ENCODE measurements around the gene ALK. TPM values are rescaled to one million over a fixed set of nuclear protein-coding genes. Genes with fewer than 3 reads are reported as not detected.
A peak's percentile ranks its signal among the peaks of the same experiment; 100 is the strongest.

Gene ALK
- total and polyA plus RNA-seq, 10 of the 15 experiments (the other 5 are each of a cell fraction or from before 2014, with no cell fraction given), result 0.11 TPM; not detected in 9

DNA sequence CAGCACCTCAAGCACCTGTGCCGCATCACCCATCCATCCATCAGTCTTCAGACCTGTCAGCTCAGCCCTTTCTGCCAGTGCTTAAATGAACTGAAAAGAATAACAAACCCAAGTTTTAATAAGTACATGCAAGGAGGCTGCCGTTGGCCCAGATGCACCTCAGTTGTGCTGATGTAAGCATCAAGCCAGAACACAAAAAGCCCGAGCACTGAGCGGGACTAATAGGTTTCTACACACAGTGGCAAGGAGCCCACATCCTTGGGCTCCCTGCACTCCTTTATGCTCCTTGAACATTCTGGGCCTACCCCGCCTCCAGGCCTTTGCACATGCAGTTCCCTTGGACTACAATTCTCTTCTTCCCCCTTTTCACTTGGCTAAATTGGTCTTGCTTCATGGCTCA, 165.6 kb downstream of the ALK start:
- no peak overlapping the region for H3K4me2 ChIP-seq (ENCODE audit: control insufficient read depth, insufficient read depth)
- no peaks in the 10 kb centered on the region for H3K9me3 ChIP-seq (replicated peaks; ENCODE audit: control insufficient read depth, insufficient read depth, low read length)
- no TSS peak for BruUV-seq (replicated peaks)
- ATAC-seq (no peak), DNase-seq (ENCODE audit: low read depth, low spot score) (no peak), FAIRE-seq (no peak)
- no peak overlapping the region for H2AFZ ChIP-seq (ENCODE audit: control insufficient read depth, low read depth, low read length)
- H4K20me1 ChIP-seq (ENCODE audit: control insufficient read depth, insufficient read depth), result no peaks in the 10 kb centered on the region
- 27% methylated on average over 5 of the region's 5 CpGs for WGBS (ENCODE audit: insufficient coverage, insufficient replicate concordance, low lambda C conversion rate, missing lambda C conversion rate)
- 0 out of 4 replicates have a peak, but pooled peaks cover 0 to 2% of the 10 kb centered on the region in 2 experiments for H3K27me3 ChIP-seq (replicated peaks in 1 of 2; ENCODE audit: control insufficient read depth in 2 of 2, insufficient read depth in 2 of 2, low read length in 1 of 2)
- in situ Hi-C loops (cut with MboI) (no loop called here), intact Hi-C loops (cut with micrococcal nuclease; ENCODE audit: unreplicated experiment) (no loop called here)
- no peaks in the 10 kb centered on the region for H3K36me3 ChIP-seq (ENCODE audit: control insufficient read depth in 2 of 2, insufficient read depth in 2 of 2, low read length in 1 of 2)
- no peak overlapping the region for H3K9ac ChIP-seq (ENCODE audit: control insufficient read depth, insufficient read depth, low read length)
- SMC1A ChIA-PET (ENCODE audit: uncharacterized antibody, unreplicated experiment), result no interaction called here
- RAD21 ChIA-PET (ENCODE audit: unreplicated experiment), result no interaction called here
- H3K79me2 ChIP-seq (ENCODE audit: control insufficient read depth, insufficient read depth, low read length), result no peaks in the 10 kb centered on the region
- CTCF ChIA-PET, result no interaction called here
- POLR2A ChIA-PET, result no interaction called here
- TF ChIP-seq USF1 (IDR thresholded peaks at IDR 0.05; ENCODE audit: borderline replicate concordance, extremely low read length, insufficient read depth, low read depth, low read length), result no peak
- no peak for TF ChIP-seq ZBTB33 (IDR thresholded peaks at IDR 0.05)
- TF ChIP-seq NR2C2 (IDR thresholded peaks at IDR 0.05; ENCODE audit: borderline replicate concordance, control insufficient read depth, insufficient read length, low read depth), result no peak
- no peak overlapping the region for H3K4me3 ChIP-seq
- no peak overlapping the region for H3K27ac ChIP-seq (ENCODE audit: control insufficient read depth, insufficient read depth)
- H3K4me1 ChIP-seq (ENCODE audit: control insufficient read depth, insufficient read depth, low read length), result no peaks in the 10 kb centered on the region

DNA sequence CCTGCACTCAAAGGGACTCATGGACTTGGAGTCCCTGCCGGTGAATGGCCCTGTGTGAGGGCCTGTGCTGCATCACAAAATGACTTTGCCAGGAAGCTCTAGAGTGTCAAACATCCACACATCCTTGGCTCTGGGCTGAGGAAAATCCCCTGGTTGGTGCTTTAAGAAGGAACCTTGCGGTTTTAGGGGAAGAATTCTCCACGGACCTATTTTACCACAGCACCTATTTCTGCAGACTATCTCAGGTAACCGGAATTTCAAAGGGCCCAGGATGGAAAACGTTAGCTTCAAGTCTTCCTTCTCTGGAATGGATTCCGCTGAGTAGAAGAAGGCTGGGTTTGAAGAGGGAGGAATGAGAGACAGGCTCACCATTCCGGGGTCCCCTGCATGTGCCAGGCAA, 166.2 kb downstream of the ALK start:
- FAIRE-seq, result no peak
- no TSS peak for BruUV-seq (replicated peaks)
- H2AFZ ChIP-seq (ENCODE audit: control insufficient read depth, low read depth, low read length), result no peak overlapping the region
- ChIA-PET SMC1A (ENCODE audit: uncharacterized antibody, unreplicated experiment) (no interaction called here), POLR2A (no interaction called here), RAD21 (ENCODE audit: unreplicated experiment) (no interaction called here), CTCF (no interaction called here)
- intact Hi-C loops (cut with micrococcal nuclease; ENCODE audit: unreplicated experiment), result no loop called here
- H3K27ac ChIP-seq (ENCODE audit: control insufficient read depth, insufficient read depth), result no peak overlapping the region
- H3K27me3 ChIP-seq (replicated peaks in 1 of 2; ENCODE audit: control insufficient read depth in 2 of 2, insufficient read depth in 2 of 2, low read length in 1 of 2), result 0 out of 4 replicates have a peak, but pooled peaks cover 0 to 2% of the 10 kb centered on the region in 2 experiments
- 20% methylated on average over 7 of the region's 7 CpGs for WGBS (ENCODE audit: insufficient coverage, insufficient replicate concordance, low lambda C conversion rate, missing lambda C conversion rate)
- TF ChIP-seq, protein P1, sequence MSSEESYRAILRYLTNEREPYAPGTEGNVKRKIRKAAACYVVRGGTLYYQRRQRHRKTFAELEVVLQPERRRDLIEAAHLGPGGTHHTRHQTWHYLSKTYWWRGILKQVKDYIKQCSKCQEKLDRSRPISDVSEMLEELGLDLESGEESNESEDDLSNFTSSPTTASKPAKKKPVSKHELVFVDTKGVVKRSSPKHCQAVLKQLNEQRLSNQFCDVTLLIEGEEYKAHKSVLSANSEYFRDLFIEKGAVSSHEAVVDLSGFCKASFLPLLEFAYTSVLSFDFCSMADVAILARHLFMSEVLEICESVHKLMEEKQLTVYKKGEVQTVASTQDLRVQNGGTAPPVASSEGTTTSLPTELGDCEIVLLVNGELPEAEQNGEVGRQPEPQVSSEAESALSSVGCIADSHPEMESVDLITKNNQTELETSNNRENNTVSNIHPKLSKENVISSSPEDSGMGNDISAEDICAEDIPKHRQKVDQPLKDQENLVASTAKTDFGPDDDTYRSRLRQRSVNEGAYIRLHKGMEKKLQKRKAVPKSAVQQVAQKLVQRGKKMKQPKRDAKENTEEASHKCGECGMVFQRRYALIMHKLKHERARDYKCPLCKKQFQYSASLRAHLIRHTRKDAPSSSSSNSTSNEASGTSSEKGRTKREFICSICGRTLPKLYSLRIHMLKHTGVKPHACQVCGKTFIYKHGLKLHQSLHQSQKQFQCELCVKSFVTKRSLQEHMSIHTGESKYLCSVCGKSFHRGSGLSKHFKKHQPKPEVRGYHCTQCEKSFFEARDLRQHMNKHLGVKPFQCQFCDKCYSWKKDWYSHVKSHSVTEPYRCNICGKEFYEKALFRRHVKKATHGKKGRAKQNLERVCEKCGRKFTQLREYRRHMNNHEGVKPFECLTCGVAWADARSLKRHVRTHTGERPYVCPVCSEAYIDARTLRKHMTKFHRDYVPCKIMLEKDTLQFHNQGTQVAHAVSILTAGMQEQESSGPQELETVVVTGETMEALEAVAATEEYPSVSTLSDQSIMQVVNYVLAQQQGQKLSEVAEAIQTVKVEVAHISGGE (CRISPR knock-in tag; IDR thresholded peaks at IDR 0.05), result 0 out of 2 replicates have a peak, but pooled peaks have one; percentile 31
- no peak for TF ChIP-seq CREM (IDR thresholded peaks at IDR 0.05; ENCODE audit: low read depth)
- in situ Hi-C loops (cut with MboI), result no loop called here
- ATAC-seq, result no peak
- no peaks in the 10 kb centered on the region for H3K9me3 ChIP-seq (replicated peaks; ENCODE audit: control insufficient read depth, insufficient read depth, low read length)
- no peaks in the 10 kb centered on the region for H4K20me1 ChIP-seq (ENCODE audit: control insufficient read depth, insufficient read depth)
- no peaks in the 10 kb centered on the region for H3K79me2 ChIP-seq (ENCODE audit: control insufficient read depth, insufficient read depth, low read length)
- H3K4me2 ChIP-seq (ENCODE audit: control insufficient read depth, insufficient read depth), result no peak overlapping the region
- H3K9ac ChIP-seq (ENCODE audit: control insufficient read depth, insufficient read depth, low read length), result no peak overlapping the region
- no peak overlapping the region for H3K4me3 ChIP-seq
- H3K36me3 ChIP-seq (ENCODE audit: control insufficient read depth in 2 of 2, insufficient read depth in 2 of 2, low read length in 1 of 2), result no peaks in the 10 kb centered on the region
- DNase-seq (ENCODE audit: low read depth, low spot score), result no peak
- no peaks in the 10 kb centered on the region for H3K4me1 ChIP-seq (ENCODE audit: control insufficient read depth, insufficient read depth, low read length)

Data from GM12878 (cell line).